Type B pancreatic cell (in vitro differentiated cells): ENCODE data around the gene RECQL. TPM values are rescaled to one million over a fixed set of nuclear protein-coding genes. Genes with fewer than 3 reads are reported as not detected.
A peak's percentile ranks its signal among the peaks of the same experiment; 100 is the strongest.

Experiments
- DNase-seq: peaks from one replicate; pipeline ENCODE4 v3.0.0; 2021; ENCODE audit warnings: mixed read lengths; ENCODE audit not compliant: unreplicated experiment; ENCODE audit errors: extremely low spot score
- H3K27ac Mint-ChIP-seq: 2 replicates; pipeline ENCODE4 v1.8.0; 2021; ENCODE audit warnings: mild to moderate bottlenecking, mixed read lengths
- H3K27me3 Mint-ChIP-seq: 2 replicates; pipeline ENCODE4 v1.8.0; 2021; ENCODE audit warnings: mixed read lengths
- H3K36me3 Mint-ChIP-seq: 2 replicates; pipeline ENCODE4 v1.8.0; 2021; ENCODE audit warnings: mixed read lengths
- H3K4me1 Mint-ChIP-seq: one replicate; pipeline ENCODE4 v1.8.0; 2021; ENCODE audit warnings: mixed read lengths; ENCODE audit not compliant: unreplicated experiment
- H3K4me3 Mint-ChIP-seq: 2 replicates; pipeline ENCODE4 v1.8.0; 2021; ENCODE audit warnings: mild to moderate bottlenecking, mixed read lengths
- H3K9me3 Mint-ChIP-seq: 2 replicates; pipeline ENCODE4 v1.8.0; 2021; ENCODE audit warnings: mixed read lengths
- CTCF ChIP-seq: fragments of 200-600 bp; sonication (generic); conservative IDR thresholded peaks from 2 replicates; pipeline ENCODE4 v1.5.0; 2021; ENCODE audit warnings: antibody characterized with exemption, mild to moderate bottlenecking
- long read RNA-seq: library from polyadenylated mRNA; unstranded; transcript quantifications from one replicate; pipeline ENCODE4 v2.0.0, GENCODE V29; 2020
- total RNA-seq: library from RNA; stranded (reverse); gene quantifications from 2 replicates; pipeline ENCODE4 v1.2.1, GENCODE V29; 2021; ENCODE audit warnings: low replicate concordance

RECQL gene
- total RNA-seq = 25.6 and 36.1 TPM in 2 replicates
- long read RNA-seq, transcript RECQL-204 (15 exons, 3,702 nt) = major isoform, 73 of 222 reads
- long read RNA-seq, transcript RECQL-203 (16 exons, 2,572 nt) = minor isoform, 37 of 222 reads
- long read RNA-seq, partial matches to known transcripts = 27 of 222 reads
- long read RNA-seq, other reads (novel, unspliced or antisense) = 85 of 222 reads

GRCh38 chr12:21501258-21502163 is at the start of gene RECQL, which contains the start of gene GOLT1B:
RECQL (minus strand) TSS chr12:21501635; CDS start chr12:21499570, 2,065 bp downstream.
GOLT1B (plus strand) TSS chr12:21501789; CDS start chr12:21501924, 135 bp downstream.
- H3K27ac Mint-ChIP-seq = no peak within 1 kb of the TSS
- H3K4me1 Mint-ChIP-seq = peaks cover 8% of the 10 kb centered on the region
- no peaks in the 10 kb centered on the region for H3K9me3 Mint-ChIP-seq
- peaks cover 4% of the 10 kb centered on the region for H3K36me3 Mint-ChIP-seq
- H3K27me3 Mint-ChIP-seq = no peaks in the 10 kb centered on the region
- no peak within 1 kb of the TSS for H3K4me3 Mint-ChIP-seq
- peak; percentile 88 for DNase-seq
- TF ChIP-seq CTCF = no peak

- no peak for DNase-seq
- Mint-ChIP-seq H3K36me3 (no peaks in the 10 kb centered on the region), H3K4me3 (no peak overlapping the region), H3K9me3 (no peaks in the 10 kb centered on the region), H3K27ac (no peak overlapping the region), H3K4me1 (no peaks in the 10 kb centered on the region), H3K27me3 (peaks cover 12% of the 10 kb centered on the region)
- TF ChIP-seq CTCF = no peak
Observed at GRCh38 chr12:21547437-21547836, 46.0 kb upstream of the RECQL start.

- TF ChIP-seq CTCF = no peak
- Mint-ChIP-seq H3K4me1 (no peaks in the 10 kb centered on the region), H3K9me3 (no peaks in the 10 kb centered on the region), H3K27me3 (peaks cover 14% of the 10 kb centered on the region), H3K36me3 (no peaks in the 10 kb centered on the region), H3K27ac (no peak overlapping the region), H3K4me3 (no peak overlapping the region)
- no peak for DNase-seq
Observed at GRCh38 chr12:21546716-21547115, 45.3 kb upstream of the RECQL start.

GRCh38 chr12:21545557-21545956 is 44.1 kb upstream of the RECQL start:
- Mint-ChIP-seq H3K4me3 (no peak overlapping the region), H3K27me3 (peaks cover 14% of the 10 kb centered on the region), H3K4me1 (no peaks in the 10 kb centered on the region), H3K27ac (no peak overlapping the region), H3K9me3 (no peaks in the 10 kb centered on the region), H3K36me3 (no peaks in the 10 kb centered on the region)
- TF ChIP-seq CTCF = no peak
- no peak for DNase-seq

- no peak for DNase-seq
- Mint-ChIP-seq H3K27me3 (peaks cover 18% of the 10 kb centered on the region), H3K36me3 (no peaks in the 10 kb centered on the region), H3K4me3 (no peak overlapping the region), H3K27ac (no peak overlapping the region), H3K4me1 (no peaks in the 10 kb centered on the region), H3K9me3 (no peaks in the 10 kb centered on the region)
- TF ChIP-seq CTCF = no peak
Observed at GRCh38 chr12:21543151-21543550, 41.7 kb upstream of the RECQL start.
